Spleen (tissue), 11 donors: Measurements from ENCODE around the gene ANG. TPM values are rescaled to one million over a fixed set of nuclear protein-coding genes. Genes with fewer than 3 reads are reported as not detected.
"Not testable (repeated sequence)": the region's sequence is repeated elsewhere in the genome, so short reads cannot be mapped to it uniquely, and the experiment has no call there.

Experiments used
- DNase-seq: peaks from one replicate; pipeline ENCODE4 v3.0.0-alpha.2; 2020
- H3K27ac ChIP-seq, 8 donors: fragments of 200-600 bp; sonication (generic) in 7 of 8; 1 replicate in 4 of 8; 2 replicates in 4 of 8; pipeline versions ENCODE4 v1.5.0 to v1.8.0; 2016 to 2021; ENCODE audit warnings: inconsistent platforms in 4 of 8, mild to moderate bottlenecking in 4 of 8, moderate library complexity in 1 of 8
- H3K27me3 ChIP-seq, 7 donors: fragments of 200-600 bp; sonication (generic) in 6 of 7; replicated peaks in 1 of 7; 1 replicate in 4 of 7; 2 replicates in 3 of 7; pipeline versions ENCODE4 v1.5.0 to v1.8.0; 2016 to 2021; ENCODE audit warnings: inconsistent platforms in 3 of 7, mild to moderate bottlenecking in 1 of 7
- H3K36me3 ChIP-seq, 6 donors: fragments of 200-600 bp; sonication (generic) in 5 of 6; 1 replicate in 4 of 6; 2 replicates in 2 of 6; pipeline versions ENCODE4 v1.5.0 to v1.8.0; 2016 to 2021; ENCODE audit warnings: inconsistent platforms in 2 of 6
- H3K4me1 ChIP-seq, 6 donors: fragments of 200-600 bp; sonication (generic) in 5 of 6; 1 replicate in 3 of 6; 2 replicates in 3 of 6; pipeline versions ENCODE4 v1.5.0 to v1.8.0; 2016 to 2021; ENCODE audit warnings: inconsistent platforms in 3 of 6
- H3K4me3 ChIP-seq, 8 donors: fragments of 200-600 bp; sonication (generic) in 7 of 8; 1 replicate in 4 of 8; 2 replicates in 4 of 8; pipeline versions ENCODE4 v1.5.0 to v1.8.0; 2016 to 2021; ENCODE audit warnings: inconsistent platforms in 4 of 8, mild to moderate bottlenecking in 4 of 8, moderate library complexity in 2 of 8
- H3K9me3 ChIP-seq, 8 donors: fragments of 200-600 bp; sonication (generic) in 7 of 8; 1 replicate in 4 of 8; 2 replicates in 4 of 8; pipeline versions ENCODE4 v1.5.0 to v1.8.0; 2016 to 2021; ENCODE audit warnings: inconsistent platforms in 4 of 8
- POLR2A ChIP-seq, 3 donors: fragments of 450-650 bp; IDR thresholded peaks; one replicate each; pipeline ENCODE4 v1.5.1; 2017; ENCODE audit warnings: antibody characterized with exemption in 3 of 3, mild to moderate bottlenecking in 1 of 3
- POLR2AphosphoS5 ChIP-seq, 3 donors: sonication (generic); formaldehyde crosslinking; IDR thresholded peaks; one replicate each; pipeline ENCODE4 v1.5.1; 2017; ENCODE audit warnings: antibody characterized with exemption in 3 of 3
- WGBS, 5 donors: extraction: QIAGEN DNeasy Blood & Tissue Kit in 3 of 5; methylation state at CpG; one replicate each; pipeline versions ENCODE4 v1.1.5 to v1.1.7; 2013 to 2018; 5-methylcytosine and 5-hydroxymethylcytosine counted together
- intact Hi-C: fragments of 100-400 bp; cut with DNase I; formaldehyde crosslinking; loops from one replicate; pipeline ENCODE4 v1.15.0; 2023; ENCODE audit warnings: low total_unique reads
- polyA plus RNA-seq, 3 donors: library from polyadenylated mRNA; stranded (reverse); fragments of 200-250 nt; gene quantifications; one replicate each; pipeline ENCODE4 v1.2.1, GENCODE V29; 2013
- total RNA-seq, 7 donors: library from RNA; depleted of rRNA in 3 of 7; stranded (reverse); fragments of >200 nt in 3 of 7; fragmentation: NEBNext Ultra II Directional in 4 of 7; extraction: Animal tissue kit (Norgen Biotek cat#: 25700) in 4 of 7; gene quantifications; one replicate each; pipeline versions ENCODE4 v1.1.0 to v1.2.1, GENCODE V29; 2016 to 2021
- TF ChIP-seq, protein P1 (sequence below), 11 experiments: fragments of 200-600 bp in 7 of 11; fragments of 450-650 bp in 4 of 11; sonication (generic) in 4 of 11; IDR thresholded peaks in 8 of 11; conservative IDR thresholded peaks in 3 of 11; 1 replicate in 7 of 11; 2 replicates in 4 of 11; pipeline versions ENCODE4 v1.4.0 to v1.8.0; 2016 to 2021; ENCODE audit warnings: antibody characterized with exemption in 11 of 11, inconsistent platforms in 4 of 11, mild to moderate bottlenecking in 1 of 11
- donor health status: healthy with polysubstance abuse.
- donor health status: DM: no; HTN: no; CAD: no; lungs with moderate emphysema.
- donor health status: DM: no; HTN: no; CAD: no.
- donor health status: Bipolar disorder and iron deficiency.
- donor health status: healthy.
- donor health status: DM: no; HTN: no; CAD: no.
- donor health status: DM: yes; HTN: yes; CAD: no.

Gene ANG
- total and polyA plus RNA-seq, 10 donors = 1.6 to 10.2 (median 4.3) TPM

DNA sequence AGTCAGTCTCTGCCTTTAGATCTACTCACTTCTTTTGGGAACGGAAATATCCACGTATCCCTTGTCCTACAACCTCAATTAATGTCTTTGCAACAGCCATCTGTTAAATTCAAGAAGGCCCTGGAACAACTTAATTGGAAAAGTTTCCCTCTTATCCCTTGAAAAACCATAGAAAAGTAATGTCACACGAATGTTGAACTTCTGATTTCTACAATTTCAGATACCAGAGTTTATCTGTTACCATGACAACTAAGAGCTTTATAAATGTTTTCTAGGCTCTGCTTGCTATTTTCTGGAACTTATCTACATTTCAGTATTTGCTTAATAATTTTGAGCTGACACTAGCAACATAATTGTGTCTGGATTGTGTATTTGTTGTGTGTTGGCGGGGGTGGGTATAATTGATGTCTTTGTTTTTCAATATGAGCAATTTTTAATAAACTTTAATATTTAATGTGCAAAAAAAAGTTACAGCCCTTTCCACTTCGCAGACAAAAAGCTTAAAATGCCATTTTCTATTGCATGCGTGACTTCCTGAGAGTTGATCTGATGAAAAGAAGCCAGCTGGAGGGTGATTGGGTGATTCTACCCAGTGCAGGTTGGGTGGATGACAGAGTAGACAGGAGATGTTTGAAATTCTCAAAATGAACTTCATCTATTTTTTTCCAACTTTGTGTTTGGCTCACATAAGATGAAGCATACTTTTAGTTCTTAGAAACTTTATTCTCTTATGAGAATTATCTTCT is 45.3 kb downstream of the ANG start:
- Histone ChIP-seq H3K4me3 (no peak overlapping the region), H3K27ac (peak overlapping the region in 3 of 8 donors; percentile 28 to 75 (median 66)), H3K4me1 (peaks cover 0 to 27% (median 11%) of the 10 kb centered on the region in 6 donors), H3K27me3 (no peaks in the 10 kb centered on the region), H3K36me3 (no peaks in the 10 kb centered on the region), H3K9me3 (no peaks in the 10 kb centered on the region)
- intact Hi-C loops = no loop called here
- WGBS, 5 donors = 53 to 78% (median 75%) methylated on average over 6 of the region's 6 CpGs
- TF ChIP-seq, protein P1, sequence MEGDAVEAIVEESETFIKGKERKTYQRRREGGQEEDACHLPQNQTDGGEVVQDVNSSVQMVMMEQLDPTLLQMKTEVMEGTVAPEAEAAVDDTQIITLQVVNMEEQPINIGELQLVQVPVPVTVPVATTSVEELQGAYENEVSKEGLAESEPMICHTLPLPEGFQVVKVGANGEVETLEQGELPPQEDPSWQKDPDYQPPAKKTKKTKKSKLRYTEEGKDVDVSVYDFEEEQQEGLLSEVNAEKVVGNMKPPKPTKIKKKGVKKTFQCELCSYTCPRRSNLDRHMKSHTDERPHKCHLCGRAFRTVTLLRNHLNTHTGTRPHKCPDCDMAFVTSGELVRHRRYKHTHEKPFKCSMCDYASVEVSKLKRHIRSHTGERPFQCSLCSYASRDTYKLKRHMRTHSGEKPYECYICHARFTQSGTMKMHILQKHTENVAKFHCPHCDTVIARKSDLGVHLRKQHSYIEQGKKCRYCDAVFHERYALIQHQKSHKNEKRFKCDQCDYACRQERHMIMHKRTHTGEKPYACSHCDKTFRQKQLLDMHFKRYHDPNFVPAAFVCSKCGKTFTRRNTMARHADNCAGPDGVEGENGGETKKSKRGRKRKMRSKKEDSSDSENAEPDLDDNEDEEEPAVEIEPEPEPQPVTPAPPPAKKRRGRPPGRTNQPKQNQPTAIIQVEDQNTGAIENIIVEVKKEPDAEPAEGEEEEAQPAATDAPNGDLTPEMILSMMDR (IDR thresholded peaks at IDR 0.05 in 8 of 11, conservative IDR thresholded peaks at IDR 0.05 in 3 of 11) = no peak
- TF ChIP-seq POLR2A (IDR thresholded peaks at IDR 0.05) (no peak), POLR2AphosphoS5 (IDR thresholded peaks at IDR 0.05) (no peak)
- DNase-seq = no peak

DNA sequence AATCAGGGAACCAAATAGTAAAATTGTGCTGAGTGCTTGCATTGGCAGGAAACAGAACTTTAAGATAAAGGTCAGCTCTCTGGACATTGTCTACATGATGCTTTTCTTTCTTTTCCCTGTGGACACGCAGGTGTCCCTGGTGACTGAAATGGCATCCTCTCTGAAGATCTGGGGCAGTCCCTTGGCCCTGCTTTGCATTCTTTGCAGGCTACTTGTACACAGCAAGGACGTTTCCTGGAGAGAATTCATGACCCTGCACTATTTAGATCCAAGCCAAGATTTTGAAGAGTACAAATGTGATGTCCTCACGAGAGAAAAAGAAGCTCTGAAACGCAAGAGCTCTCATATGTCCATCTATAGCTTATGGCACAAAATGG is 45.9 kb downstream of the ANG start:
- Histone ChIP-seq H3K27ac (peak overlapping the region in 1 of 8 donors; percentile 28), H3K27me3 (no peaks in the 10 kb centered on the region), H3K9me3 (no peaks in the 10 kb centered on the region), H3K4me1 (peaks cover 0 to 27% (median 11%) of the 10 kb centered on the region in 6 donors), H3K4me3 (no peak overlapping the region), H3K36me3 (no peaks in the 10 kb centered on the region)
- no peak for DNase-seq
- WGBS, 5 donors = 45 to 54% (median 49%) methylated on average over 4 of the region's 4 CpGs
- no peak for TF ChIP-seq POLR2AphosphoS5 (IDR thresholded peaks at IDR 0.05)
- TF ChIP-seq, protein P1 (IDR thresholded peaks at IDR 0.05 in 8 of 11, conservative IDR thresholded peaks at IDR 0.05 in 3 of 11) = no peak
- no peak for TF ChIP-seq POLR2A (IDR thresholded peaks at IDR 0.05)
- intact Hi-C loops = no loop called here

DNA sequence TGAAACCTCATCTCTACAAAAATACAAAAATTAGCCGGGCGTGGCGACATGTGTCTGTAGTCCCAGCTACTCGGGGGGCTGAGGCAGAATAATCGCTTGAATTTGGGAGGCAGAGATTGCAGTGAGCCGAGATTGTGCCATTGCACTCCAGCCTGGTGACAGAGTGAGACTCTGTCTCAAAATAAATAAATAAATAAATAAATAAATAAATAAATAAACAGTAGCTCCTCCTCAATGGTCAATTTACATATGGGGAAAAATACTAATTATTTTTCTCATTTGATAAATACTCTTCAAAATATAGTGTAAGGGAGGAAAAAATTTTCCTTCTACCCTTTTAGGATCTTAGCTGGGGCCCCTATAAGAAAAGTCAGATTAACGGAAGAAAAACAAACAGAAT is 49.7 kb downstream of the ANG start:
- 90 to 97% (median 95%) methylated on average over 7 of the region's 7 CpGs for WGBS, 5 donors
- H3K9me3 ChIP-seq, H3K4me3 ChIP-seq, H3K27me3 ChIP-seq, H3K36me3 ChIP-seq, DNase-seq, intact Hi-C loops, H3K27ac ChIP-seq: not testable (repeated sequence)
- peaks cover 0 to 19% (median 9%) of the 10 kb centered on the region in 6 donors for H3K4me1 ChIP-seq

DNA sequence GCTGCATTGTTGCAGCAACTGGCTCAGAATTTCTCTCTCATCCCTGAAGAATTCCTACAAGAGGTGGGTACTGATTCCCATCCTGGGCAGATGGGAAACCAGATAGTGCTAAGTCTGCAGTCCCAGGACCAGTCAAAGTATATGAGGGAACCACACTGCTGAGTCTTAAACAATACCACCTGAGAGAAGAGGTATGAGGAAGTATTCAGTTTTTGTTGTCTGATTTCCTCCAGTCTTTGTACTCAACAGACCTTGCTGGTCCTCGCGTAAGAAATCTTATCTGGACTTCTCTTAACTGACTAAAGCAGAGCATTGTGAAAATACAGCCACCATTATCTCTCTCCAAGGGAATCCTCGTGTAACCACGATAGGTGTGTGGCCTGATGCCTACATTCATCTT is 53.6 kb downstream of the ANG start:
- no peaks in the 10 kb centered on the region for H3K27me3 ChIP-seq
- DNase-seq = no peak
- no peaks in the 10 kb centered on the region for H3K9me3 ChIP-seq
- 69 to 87% (median 79%) methylated on average over 4 of the region's 4 CpGs for WGBS, 5 donors
- TF ChIP-seq, protein P1 (IDR thresholded peaks at IDR 0.05 in 8 of 11, conservative IDR thresholded peaks at IDR 0.05 in 3 of 11) = no peak
- TF ChIP-seq POLR2A (IDR thresholded peaks at IDR 0.05) (no peak), POLR2AphosphoS5 (IDR thresholded peaks at IDR 0.05) (no peak)
- H3K4me3 ChIP-seq = no peak overlapping the region
- H3K4me1 ChIP-seq = no peaks in the 10 kb centered on the region
- intact Hi-C loops = no loop called here
- H3K36me3 ChIP-seq = no peaks in the 10 kb centered on the region
- peak overlapping the region in 1 of 8 donors; percentile 26 for H3K27ac ChIP-seq
